Mesothelial cell of epicardium (in vitro differentiated cells): ENCODE measurements around the gene REV1. TPM values are rescaled to one million over a fixed set of nuclear protein-coding genes. Genes with fewer than 3 reads are reported as not detected.
"Not testable (repeated sequence)": the region's sequence is repeated elsewhere in the genome, so short reads cannot be mapped to it uniquely, and the experiment has no call there.

Experiments
- DNase-seq, 2 experiments: peaks; one replicate each; pipeline ENCODE4 v3.0.0; 2021; ENCODE audit warnings: low spot score in 2 of 2; ENCODE audit not compliant: unreplicated experiment in 2 of 2
- H3K27ac Mint-ChIP-seq: 2 replicates; pipeline ENCODE4 v1.8.0; 2021; ENCODE audit warnings: mixed read lengths
- H3K27me3 Mint-ChIP-seq: 2 replicates; pipeline ENCODE4 v1.8.0; 2021; ENCODE audit warnings: low read depth, mixed read lengths
- H3K36me3 Mint-ChIP-seq: 2 replicates; pipeline ENCODE4 v1.8.0; 2021; ENCODE audit warnings: mixed read lengths
- H3K4me1 Mint-ChIP-seq: 2 replicates; pipeline ENCODE4 v1.8.0; 2021; ENCODE audit warnings: mixed read lengths
- H3K4me3 Mint-ChIP-seq: 2 replicates; pipeline ENCODE4 v1.8.0; 2021; ENCODE audit warnings: mild to moderate bottlenecking, moderate library complexity, mixed read lengths
- H3K9me3 Mint-ChIP-seq: 2 replicates; pipeline ENCODE4 v1.8.0; 2021; ENCODE audit warnings: mixed read lengths
- total RNA-seq: library from RNA; stranded (reverse); gene quantifications from 3 replicates; pipeline ENCODE4 v1.2.1, GENCODE V29; 2021
- TF ChIP-seq, protein P1 (sequence below): fragments of 200-600 bp; sonication (generic); IDR thresholded peaks from one replicate; pipeline ENCODE4 v1.5.0; 2021; ENCODE audit warnings: antibody characterized with exemption; ENCODE audit not compliant: unreplicated experiment

The REV1 gene
- total RNA-seq, 1 donor from 2014 or later: 58.7 TPM

DNA sequence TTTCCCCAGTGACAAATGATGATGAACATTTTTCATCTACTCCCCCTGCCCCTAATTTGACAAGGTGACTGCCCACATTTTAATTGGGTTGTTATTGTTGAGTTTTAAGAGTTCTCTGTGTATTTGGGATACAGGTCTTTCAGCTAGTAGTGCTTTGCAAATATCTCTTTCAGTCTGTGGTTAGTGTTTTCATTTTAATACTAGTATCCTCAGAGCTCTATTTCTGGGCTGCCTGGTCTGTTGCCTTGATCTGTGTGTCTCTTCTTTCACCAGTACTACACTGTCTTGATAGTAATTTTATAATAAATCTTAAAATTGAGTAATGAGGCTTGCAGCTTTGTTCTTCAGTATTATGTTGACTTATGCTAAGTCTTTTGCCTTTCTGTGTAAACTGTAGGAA is 133.0 kb downstream of the REV1 start:
- Mint-ChIP-seq H3K27me3 (no peaks in the 10 kb centered on the region), H3K9me3 (no peaks in the 10 kb centered on the region), H3K27ac (no peak overlapping the region), H3K4me1 (peaks cover 5% of the 10 kb centered on the region), H3K4me3 (no peak overlapping the region), H3K36me3 (peaks cover 8% of the 10 kb centered on the region)
- TF ChIP-seq, protein P1, sequence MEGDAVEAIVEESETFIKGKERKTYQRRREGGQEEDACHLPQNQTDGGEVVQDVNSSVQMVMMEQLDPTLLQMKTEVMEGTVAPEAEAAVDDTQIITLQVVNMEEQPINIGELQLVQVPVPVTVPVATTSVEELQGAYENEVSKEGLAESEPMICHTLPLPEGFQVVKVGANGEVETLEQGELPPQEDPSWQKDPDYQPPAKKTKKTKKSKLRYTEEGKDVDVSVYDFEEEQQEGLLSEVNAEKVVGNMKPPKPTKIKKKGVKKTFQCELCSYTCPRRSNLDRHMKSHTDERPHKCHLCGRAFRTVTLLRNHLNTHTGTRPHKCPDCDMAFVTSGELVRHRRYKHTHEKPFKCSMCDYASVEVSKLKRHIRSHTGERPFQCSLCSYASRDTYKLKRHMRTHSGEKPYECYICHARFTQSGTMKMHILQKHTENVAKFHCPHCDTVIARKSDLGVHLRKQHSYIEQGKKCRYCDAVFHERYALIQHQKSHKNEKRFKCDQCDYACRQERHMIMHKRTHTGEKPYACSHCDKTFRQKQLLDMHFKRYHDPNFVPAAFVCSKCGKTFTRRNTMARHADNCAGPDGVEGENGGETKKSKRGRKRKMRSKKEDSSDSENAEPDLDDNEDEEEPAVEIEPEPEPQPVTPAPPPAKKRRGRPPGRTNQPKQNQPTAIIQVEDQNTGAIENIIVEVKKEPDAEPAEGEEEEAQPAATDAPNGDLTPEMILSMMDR: no peak
- no peak for DNase-seq

DNA sequence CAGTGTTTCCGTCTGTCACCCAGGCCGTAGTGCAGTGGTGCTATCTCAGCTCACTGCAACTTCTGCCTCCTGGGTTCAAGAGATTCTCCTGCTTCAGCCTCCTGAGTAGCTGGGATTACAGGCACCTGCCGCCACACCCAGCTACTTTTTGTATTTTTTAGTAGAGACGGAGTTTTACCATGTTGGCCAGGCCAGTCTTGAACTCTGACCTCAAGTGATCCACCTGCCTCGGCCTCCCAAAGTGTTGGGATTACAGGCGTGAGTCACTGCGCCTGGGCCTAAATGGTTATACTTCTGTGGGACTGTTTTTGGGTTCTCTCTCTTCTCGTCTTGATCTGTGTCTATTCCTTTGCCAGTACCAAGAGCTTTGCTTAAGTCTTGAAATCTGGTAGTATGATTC is 135.0 kb downstream of the REV1 start:
- not testable (repeated sequence) for DNase-seq, H3K4me1 Mint-ChIP-seq, H3K27ac Mint-ChIP-seq, H3K9me3 Mint-ChIP-seq, H3K27me3 Mint-ChIP-seq, H3K4me3 Mint-ChIP-seq, H3K36me3 Mint-ChIP-seq

DNA sequence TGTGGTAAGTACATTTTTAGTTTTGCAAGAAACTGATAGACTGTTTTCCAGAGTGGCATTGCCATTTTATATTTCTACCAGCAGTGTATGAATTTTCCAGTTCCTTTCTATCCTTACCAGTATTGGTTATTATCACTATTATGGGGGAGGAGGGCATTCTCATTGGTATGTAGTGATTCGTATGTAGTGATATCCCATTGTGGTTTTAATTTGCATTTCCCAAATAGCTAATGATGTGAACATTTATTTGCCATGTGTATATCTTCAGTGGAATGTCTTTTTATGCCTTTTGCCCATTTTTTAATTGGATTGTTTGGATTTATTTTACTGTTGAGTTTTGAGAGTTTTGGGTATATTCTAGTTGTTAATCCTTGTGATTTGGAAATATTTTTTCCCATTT is 135.7 kb downstream of the REV1 start:
- TF ChIP-seq, protein P1: no peak
- Mint-ChIP-seq H3K4me3 (no peak overlapping the region), H3K27ac (no peak overlapping the region), H3K36me3 (no peaks in the 10 kb centered on the region), H3K9me3 (no peaks in the 10 kb centered on the region), H3K4me1 (peaks cover 5% of the 10 kb centered on the region), H3K27me3 (no peaks in the 10 kb centered on the region)
- no peak for DNase-seq

Other genes starting within 250 kb of the REV1 start
- not detected in 3 replicates for gene LYG2, start 234.4 kb downstream of the REV1 start, total RNA-seq
- gene LYG1, start 188.8 kb downstream of the REV1 start, total RNA-seq: 1.9 to 2.2 TPM (median 2.1 TPM) in 3 replicates
- gene TXNDC9, start 153.7 kb downstream of the REV1 start, total RNA-seq: 22.7 to 24.9 TPM (median 22.9 TPM) in 3 replicates
- 42.1 to 45.8 TPM (median 45.3 TPM) in 3 replicates for gene EIF5B, start 152.6 kb downstream of the REV1 start, total RNA-seq